Measurements from ENCODE around the gene STMN3.

STMN3 gene

DNA sequence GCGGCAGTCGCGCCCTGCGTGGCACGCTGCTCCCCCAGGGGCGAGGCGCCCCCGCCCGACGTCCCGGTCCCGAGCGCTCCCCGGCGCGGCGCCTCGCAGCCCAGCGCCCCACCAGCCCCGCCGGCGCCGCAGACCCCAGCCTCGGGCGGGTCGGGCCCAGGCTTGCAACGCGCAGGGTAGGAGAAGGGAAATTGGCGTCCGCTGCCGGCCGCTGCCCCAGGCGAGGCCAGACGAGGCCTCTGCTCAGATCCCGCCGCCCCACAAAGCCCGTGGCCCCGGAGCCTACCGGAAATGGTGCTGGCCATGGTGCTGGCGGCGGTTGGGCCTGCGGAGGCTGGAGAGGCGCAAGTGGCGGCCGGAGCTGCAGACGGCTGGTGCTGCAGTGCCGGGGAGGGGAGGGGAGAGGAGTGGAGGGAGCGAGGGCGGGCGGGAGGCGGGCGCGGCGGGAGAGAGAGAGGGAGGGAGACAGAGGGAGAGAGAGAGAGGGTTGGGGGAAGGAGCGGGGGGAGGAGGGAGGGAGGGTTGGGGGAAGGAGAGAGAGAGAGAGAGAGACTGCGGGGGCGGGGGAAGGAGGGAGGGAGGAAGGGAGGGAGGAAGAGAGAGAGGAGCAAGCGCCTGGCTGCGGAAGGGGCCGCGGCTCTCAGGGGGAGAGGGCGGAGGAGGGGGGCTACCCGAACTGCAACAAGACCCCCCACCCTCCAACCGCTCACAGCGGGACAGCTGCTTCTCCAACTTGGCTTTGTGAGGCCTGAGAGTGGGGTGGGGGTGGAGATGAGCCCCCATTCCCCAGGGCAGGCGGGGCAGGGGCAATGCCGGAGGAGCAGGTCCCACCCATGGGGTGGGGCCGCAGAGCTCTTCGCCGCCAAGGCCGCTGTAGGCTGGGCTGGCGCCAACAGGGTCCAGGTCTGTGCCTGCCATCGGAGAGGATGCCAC lies at the start of gene STMN3:
Gene STMN3, minus strand, starts transcription at position 384 of the 933 bp plus-strand sequence. Its CDS starts 79 bp downstream, at position 305.
- DNase-seq (ENCODE audit: low spot score): peak; percentile 96

- DNase-seq (ENCODE audit: low spot score): no peak
These were observed 48.9 kb upstream of the STMN3 start for GRCh38 chr20:63702036-63702665.

DNA sequence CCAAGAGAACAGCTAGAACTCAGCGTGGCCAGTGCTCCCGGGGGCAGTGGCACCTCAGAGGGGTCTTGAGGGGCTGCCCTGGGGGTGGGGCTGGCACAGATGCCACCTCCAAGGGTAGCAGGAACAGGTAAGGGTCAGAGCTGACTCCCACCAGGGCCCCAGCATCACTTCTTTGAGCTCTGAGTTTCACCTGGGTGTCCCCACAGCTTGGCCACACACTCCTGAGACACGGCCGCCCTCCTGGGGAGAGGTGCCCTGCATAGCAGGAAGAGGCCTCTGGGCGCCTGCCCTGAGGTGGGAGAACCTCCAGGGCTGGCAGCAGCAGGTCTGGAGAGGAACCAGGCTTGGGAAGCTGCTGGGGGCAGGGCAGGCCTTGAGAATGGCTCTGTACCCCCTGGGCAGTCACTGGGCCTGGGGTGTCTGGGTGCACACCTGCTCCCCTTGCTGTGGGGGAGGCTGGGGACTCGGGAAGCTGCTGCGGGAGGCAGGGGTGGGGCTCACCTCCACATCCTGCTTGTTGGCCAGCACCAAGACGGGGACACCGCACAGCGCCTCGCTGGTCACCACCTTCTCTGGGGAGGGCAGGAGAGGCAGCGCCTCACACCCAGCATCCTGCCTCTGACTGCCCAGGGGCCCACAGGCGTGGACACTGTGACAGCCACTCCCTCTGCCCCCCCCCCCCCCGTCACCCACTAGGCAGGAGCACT lies 48.3 kb upstream of the STMN3 start:
- DNase-seq (ENCODE audit: low spot score): peak; percentile 10

- DNase-seq (ENCODE audit: low spot score): no peak
These were observed 47.8 kb upstream of the STMN3 start for GRCh38 chr20:63701051-63701328.

DNA sequence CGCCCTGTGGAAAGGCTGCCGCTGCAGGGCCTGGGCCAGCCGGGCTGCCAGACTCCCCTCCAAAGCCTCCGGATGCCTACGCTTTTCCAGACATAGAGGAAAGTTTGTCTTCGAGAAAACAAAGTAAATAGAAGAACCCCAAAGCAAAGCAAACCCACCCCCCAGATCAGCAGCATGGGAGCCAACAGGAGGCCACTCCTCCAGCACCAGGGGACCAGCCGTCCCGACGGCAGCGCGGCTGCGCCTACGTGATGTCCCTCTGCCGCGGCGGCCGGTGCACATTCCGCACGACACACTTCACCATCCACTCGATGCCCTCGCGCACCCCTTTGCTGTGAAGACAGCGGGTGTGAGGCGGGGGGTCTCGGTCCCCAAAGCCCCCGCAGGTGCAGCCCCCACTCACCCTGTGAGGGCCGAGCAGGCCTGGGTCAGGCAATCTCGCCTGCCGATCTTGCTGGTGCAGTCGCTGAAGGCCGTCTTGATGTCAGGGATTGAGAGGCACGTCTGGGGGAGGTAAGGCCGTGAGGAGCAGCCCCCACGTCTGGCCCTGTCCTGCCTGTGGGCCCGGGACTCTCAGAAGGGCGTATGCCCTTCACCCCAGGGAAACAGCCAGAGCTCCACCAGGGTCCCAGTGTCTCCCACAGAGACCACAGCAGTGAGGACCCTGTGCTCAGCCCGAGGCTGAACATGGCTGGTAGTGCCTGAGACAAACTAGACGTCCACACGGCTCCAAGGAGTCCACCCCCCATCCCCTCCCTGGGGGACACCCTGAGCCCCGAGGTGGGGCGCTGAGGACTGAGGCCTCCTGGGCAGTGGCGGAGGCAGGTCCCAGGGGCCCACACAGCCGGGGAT lies 47.2 kb upstream of the STMN3 start:
- peak; percentile 12 for DNase-seq (ENCODE audit: low spot score)

DNA sequence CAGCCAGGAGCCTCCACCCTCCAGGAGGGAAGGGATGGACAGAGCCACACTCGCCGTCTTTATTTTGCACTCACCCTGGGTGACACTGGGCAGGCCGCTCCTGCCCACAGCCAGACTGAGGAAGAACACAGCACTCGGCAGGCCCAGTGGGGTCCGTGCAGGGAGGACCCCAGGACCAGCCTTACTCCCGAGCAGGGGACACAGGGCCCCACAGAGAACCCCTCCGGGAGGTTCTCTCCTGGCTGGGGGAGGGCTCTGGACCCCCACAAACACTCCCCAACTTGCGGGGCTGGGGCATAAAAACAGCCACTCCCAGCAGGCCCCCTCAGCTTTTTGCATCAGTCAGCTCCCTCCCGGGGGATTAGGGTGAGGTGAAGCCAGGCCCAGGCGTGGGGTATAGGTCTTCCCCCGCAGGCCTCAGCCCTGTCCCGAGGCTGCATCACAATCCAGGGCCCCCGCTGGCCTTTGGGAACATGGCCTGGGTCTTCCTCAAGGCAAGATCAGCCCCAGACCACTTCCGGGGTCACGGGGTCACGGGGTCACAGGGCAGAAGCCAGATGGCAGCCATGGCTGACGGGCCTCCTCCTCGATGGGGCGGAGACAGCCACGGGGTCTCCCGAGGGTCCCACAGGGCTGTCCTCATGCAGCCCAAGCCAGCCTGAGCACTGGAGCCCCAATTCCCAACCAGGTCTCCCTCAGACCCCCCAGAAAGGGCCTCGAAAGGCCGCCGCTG lies 46.4 kb upstream of the STMN3 start:
- peak; percentile 20 for DNase-seq (ENCODE audit: low spot score)

GRCh38 chr20:63698739-63699465 lies 45.7 kb upstream of the STMN3 start:
- DNase-seq (ENCODE audit: low spot score): peak; percentile 26

- peak; percentile 20 for DNase-seq (ENCODE audit: low spot score)
These were observed 44.8 kb upstream of the STMN3 start for GRCh38 chr20:63697868-63698545.

DNA sequence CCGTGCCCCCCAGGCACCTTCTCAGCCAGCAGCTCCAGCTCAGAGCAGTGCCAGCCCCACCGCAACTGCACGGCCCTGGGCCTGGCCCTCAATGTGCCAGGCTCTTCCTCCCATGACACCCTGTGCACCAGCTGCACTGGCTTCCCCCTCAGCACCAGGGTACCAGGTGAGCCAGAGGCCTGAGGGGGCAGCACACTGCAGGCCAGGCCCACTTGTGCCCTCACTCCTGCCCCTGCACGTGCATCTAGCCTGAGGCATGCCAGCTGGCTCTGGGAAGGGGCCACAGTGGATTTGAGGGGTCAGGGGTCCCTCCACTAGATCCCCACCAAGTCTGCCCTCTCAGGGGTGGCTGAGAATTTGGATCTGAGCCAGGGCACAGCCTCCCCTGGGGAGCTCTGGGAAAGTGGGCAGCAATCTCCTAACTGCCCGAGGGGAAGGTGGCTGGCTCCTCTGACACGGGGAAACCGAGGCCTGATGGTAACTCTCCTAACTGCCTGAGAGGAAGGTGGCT lies 44.2 kb upstream of the STMN3 start:
- peak; percentile 40 for DNase-seq (ENCODE audit: low spot score)

DNA sequence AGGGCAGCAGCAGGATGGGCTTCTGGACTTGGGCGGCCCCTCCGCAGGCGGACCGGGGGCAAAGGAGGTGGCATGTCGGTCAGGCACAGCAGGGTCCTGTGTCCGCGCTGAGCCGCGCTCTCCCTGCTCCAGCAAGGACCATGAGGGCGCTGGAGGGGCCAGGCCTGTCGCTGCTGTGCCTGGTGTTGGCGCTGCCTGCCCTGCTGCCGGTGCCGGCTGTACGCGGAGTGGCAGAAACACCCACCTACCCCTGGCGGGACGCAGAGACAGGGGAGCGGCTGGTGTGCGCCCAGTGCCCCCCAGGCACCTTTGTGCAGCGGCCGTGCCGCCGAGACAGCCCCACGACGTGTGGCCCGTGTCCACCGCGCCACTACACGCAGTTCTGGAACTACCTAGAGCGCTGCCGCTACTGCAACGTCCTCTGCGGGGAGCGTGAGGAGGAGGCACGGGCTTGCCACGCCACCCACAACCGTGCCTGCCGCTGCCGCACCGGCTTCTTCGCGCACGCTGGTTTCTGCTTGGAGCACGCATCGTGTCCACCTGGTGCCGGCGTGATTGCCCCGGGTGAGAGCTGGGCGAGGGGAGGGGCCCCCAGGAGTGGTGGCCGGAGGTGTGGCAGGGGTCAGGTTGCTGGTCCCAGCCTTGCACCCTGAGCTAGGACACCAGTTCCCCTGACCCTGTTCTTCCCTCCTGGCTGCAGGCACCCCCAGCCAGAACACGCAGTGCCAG lies 43.6 kb upstream of the STMN3 start, which contains the start of gene TNFRSF6B:
Gene TNFRSF6B, plus strand, starts transcription at position 25 of the 729 bp plus-strand sequence. Its CDS starts 116 bp downstream, at position 141.
- DNase-seq (ENCODE audit: low spot score): peak; percentile 18

- DNase-seq (ENCODE audit: low spot score): no peak
These were observed 43.0 kb upstream of the STMN3 start for GRCh38 chr20:63696306-63696627.

DNA sequence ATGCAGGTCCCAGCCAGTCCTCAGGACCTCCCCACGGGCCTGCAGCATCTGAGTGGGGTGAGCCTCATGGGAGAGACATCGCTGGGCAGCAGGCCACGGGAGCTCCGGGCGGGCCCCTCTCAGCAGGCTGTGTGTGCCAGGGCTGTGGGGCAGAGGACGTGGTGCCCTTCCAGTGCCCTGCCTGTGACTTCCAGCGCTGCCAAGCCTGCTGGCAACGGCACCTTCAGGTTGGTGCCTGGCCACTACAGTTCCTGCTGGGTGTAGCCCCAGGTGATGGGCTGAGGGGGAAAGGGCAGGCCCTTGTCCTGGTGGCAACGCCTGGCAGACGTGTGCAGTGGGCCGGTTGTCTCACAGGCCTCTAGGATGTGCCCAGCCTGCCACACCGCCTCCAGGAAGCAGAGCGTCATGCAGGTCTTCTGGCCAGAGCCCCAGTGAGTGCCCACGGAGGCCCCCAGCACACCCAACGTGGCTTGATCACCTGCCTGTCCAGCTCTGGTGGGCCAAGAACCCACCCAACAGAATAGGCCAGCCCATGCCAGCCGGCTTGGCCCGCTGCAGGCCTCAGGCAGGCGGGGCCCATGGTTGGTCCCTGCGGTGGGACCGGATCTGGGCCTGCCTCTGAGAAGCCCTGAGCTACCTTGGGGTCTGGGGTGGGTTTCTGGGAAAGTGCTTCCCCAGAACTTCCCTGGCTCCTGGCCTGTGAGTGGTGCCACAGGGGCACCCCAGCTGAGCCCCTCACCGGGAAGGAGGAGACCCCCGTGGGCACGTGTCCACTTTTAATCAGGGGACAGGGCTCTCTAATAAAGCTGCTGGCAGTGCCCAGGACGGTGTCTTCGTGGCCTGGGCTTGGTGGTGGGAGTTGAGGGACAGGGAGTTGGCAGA lies 42.4 kb upstream of the STMN3 start:
- no peak for DNase-seq (ENCODE audit: low spot score)

GRCh38 chr20:63694584-63695423 lies 41.6 kb upstream of the STMN3 start:
- no peak for DNase-seq (ENCODE audit: low spot score)

- no peak for DNase-seq (ENCODE audit: low spot score)
These were observed 40.7 kb upstream of the STMN3 start for GRCh38 chr20:63693733-63694583.

- DNase-seq (ENCODE audit: low spot score): no peak
These were observed 40.0 kb upstream of the STMN3 start for GRCh38 chr20:63693083-63693732.
